MG63 (cell line): ENCODE results near the gene CDC42SE1. TPM values are rescaled to one million over a fixed set of nuclear protein-coding genes. Genes with fewer than 3 reads are reported as not detected.
"Not testable (repeated sequence)": the region's sequence is repeated elsewhere in the genome, so short reads cannot be mapped to it uniquely, and the experiment has no call there.

ENCODE experiments used
- DNase-seq: peaks from one replicate; pipeline ENCODE4 v3.0.0-alpha.2; 2020
- H3K27me3 ChIP-seq: fragments of 250-450 bp; sonication (Bioruptor Pico); 2 replicates; pipeline ENCODE4 v1.5.1; 2020; ENCODE audit warnings: mild to moderate bottlenecking, moderate library complexity
- H3K36me3 ChIP-seq: fragments of 250-450 bp; sonication (Bioruptor Pico); 2 replicates; pipeline ENCODE4 v1.5.1; 2020; ENCODE audit warnings: mild to moderate bottlenecking, moderate library complexity
- H3K4me3 ChIP-seq: fragments of 250-450 bp; sonication (Bioruptor Pico); 2 replicates; pipeline ENCODE4 v1.5.1; 2020; ENCODE audit warnings: mild to moderate bottlenecking, moderate library complexity
- H3K9me3 ChIP-seq: fragments of 250-450 bp; sonication (Bioruptor Pico); 2 replicates; pipeline ENCODE4 v1.5.1; 2020; ENCODE audit warnings: mild to moderate bottlenecking, moderate library complexity
- total RNA-seq: library from RNA; depleted of rRNA; stranded (reverse); fragments of >200 nt; shearing (Covaris generic); gene quantifications from 2 replicates; pipeline ENCODE4 v1.2.3, GENCODE V29; 2014; ENCODE audit warnings: low replicate concordance; rRNA removed

The CDC42SE1 gene, protein sequence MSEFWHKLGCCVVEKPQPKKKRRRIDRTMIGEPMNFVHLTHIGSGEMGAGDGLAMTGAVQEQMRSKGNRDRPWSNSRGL
- total RNA-seq, result 39.9 and 44.1 TPM in 2 replicates

DNA sequence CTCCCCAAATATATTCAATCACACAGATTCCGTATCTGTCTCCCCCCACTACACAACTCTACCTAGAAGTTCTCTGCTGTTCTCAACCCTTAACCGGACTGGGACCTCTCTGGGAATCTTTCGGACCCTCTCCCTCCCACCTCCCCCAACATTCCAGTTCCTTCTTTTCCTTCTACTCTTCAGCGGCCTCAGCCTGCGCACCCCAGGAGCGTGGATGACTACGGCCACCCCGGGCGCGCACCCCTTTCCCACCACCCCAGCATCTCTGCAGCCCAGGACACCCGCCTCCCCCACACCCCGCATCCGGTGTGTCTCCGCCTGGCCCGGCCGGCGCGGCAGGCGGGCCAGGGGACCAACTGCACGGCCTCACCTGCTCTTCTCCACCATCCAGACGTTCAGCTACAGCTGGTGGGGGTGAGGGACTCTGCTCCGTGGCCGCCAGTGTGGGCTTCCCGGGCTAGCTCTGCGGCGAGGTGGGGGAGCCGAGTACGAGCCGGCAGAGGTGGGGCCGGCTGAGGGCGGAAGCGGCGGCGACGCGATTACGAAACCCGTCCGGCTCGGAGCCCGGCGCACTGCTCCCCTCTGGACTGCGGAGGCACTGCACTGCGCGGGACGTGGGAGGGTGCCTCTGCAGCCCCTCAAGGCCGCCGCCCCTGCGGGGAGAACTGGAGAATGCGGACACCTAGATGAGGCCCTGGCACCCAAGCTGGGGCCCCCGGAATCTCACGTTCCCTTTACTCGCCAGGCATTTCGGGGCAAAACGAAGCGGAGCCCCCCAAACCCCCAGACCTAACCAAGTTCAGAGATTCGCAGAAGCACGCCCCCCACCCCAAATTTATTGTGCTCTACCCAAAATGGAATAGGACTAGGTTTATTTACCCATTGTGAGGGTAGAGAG is at the start of gene CDC42SE1:
CDC42SE1 (minus strand) TSS at position 514 of the 898 bp plus-strand sequence. CDS start 3,892 bp downstream, outside the sequence.
- H3K9me3 ChIP-seq, result no peaks in the 10 kb centered on the region
- DNase-seq, result peak; percentile 87
- H3K27me3 ChIP-seq, result no peaks in the 10 kb centered on the region
- peak within 1 kb of the TSS; percentile 98 for H3K4me3 ChIP-seq
- peaks cover 43% of the 10 kb centered on the region for H3K36me3 ChIP-seq

DNA sequence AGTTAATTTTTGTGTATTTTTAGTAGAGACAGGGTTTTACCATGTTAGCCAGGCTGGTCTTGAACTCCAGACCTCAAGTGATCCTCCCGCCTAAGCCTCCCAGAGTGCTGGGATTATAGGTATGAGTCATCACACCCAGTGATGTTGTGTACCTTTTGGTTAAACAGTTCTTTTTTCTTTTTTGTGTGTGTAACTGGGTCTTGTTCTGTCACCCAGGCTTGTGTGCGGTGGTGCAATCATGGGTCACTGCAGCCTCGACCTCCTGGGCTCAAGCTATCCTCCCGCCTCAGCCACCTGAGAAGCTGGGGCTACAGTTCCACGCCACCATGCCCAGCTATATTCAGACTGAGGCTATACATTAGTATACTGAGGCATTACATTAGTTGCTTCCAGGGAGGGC is 48.9 kb upstream of the CDC42SE1 start:
- Histone ChIP-seq H3K36me3 (no peaks in the 10 kb centered on the region), H3K9me3 (no peaks in the 10 kb centered on the region), H3K4me3 (no peak overlapping the region), H3K27me3 (no peaks in the 10 kb centered on the region)
- no peak for DNase-seq

DNA sequence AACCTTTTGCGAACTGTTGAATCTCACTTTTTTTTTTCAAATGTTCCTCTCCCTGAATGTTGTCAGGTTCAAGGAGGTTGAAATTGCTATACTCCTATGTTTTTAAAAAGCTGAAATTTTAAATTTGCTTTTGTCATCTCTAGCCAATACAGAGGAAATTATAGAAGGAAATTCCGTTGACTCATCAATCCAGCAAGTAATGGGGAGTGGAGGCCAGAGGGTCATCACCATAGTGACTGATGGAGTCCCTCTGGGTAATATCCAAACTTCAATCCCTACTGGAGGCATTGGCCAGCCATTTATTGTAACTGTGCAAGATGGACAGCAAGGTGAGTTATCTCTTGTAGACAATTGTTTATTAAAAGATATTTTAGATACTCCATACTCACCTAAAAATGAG is 47.5 kb upstream of the CDC42SE1 start:
- H3K9me3 ChIP-seq, result no peaks in the 10 kb centered on the region
- DNase-seq, result peak; percentile 36
- no peaks in the 10 kb centered on the region for H3K36me3 ChIP-seq
- no peaks in the 10 kb centered on the region for H3K27me3 ChIP-seq
- no peak overlapping the region for H3K4me3 ChIP-seq

DNA sequence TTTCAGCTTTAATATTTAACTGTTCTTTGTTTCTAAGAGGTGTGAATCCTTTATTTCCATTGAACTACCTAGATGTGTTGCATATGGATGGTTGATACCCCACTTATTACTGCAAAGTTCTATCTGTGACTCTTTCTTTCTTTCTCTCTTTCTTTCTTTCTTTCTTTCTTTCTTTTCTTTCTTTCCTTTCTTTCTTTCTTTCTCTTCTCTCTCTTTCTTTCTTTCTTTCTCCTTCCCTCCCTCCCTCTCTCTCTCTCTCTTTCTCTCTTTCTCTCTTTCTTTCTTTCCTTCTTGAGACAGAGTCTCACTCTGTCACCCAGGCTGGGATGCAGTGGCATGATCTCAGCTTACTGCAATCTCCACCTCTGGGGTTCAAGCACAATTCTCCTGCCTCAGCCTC is 45.2 kb upstream of the CDC42SE1 start:
- Histone ChIP-seq H3K36me3 (no peaks in the 10 kb centered on the region), H3K27me3 (no peaks in the 10 kb centered on the region), H3K4me3 (no peak overlapping the region), H3K9me3 (no peaks in the 10 kb centered on the region)
- no peak for DNase-seq

DNA sequence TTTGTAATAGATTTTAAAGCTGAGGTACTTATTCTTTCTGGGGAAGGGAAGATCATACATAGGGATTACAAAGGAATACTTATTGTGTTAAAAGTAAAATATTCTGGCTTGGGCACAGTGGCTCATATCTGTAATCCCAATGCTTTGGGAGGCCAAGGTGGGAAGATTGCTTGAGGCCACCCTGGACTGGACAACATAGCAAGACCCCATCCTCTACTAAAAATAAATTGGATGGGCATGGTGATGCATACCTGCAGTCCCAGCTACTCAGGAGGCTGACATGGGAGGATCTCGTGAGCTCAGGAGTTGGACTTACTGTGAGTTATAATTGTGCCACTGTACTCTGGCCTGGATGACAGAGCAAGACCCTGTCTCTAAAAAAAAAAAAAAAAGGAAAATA is 38.7 kb upstream of the CDC42SE1 start:
- Histone ChIP-seq H3K4me3 (no peak overlapping the region), H3K9me3 (no peaks in the 10 kb centered on the region), H3K36me3 (no peaks in the 10 kb centered on the region), H3K27me3 (no peaks in the 10 kb centered on the region)
- DNase-seq, result no peak

DNA sequence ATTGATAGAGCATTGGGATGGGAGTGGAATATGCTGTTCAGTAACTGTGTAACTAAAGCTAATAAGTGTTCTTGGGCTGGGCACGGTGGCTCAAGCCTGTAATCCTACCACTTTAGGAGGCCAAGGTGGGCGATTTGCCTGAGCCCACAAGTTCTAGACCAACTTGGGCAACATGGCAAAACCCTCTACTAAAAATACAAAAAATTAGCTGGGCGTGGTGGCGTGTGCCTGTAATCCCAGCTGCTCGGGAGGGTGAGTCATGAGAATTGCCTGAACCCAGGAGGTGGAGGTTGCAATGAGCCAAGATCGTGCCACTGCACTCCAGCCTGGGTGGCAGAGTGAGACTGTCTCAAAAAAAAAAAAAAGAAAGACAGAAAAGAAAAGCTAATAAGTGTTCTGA is 38.0 kb upstream of the CDC42SE1 start:
- DNase-seq, result peak; percentile 74
- H3K36me3 ChIP-seq, H3K27me3 ChIP-seq, H3K4me3 ChIP-seq, H3K9me3 ChIP-seq: not testable (repeated sequence)

DNA sequence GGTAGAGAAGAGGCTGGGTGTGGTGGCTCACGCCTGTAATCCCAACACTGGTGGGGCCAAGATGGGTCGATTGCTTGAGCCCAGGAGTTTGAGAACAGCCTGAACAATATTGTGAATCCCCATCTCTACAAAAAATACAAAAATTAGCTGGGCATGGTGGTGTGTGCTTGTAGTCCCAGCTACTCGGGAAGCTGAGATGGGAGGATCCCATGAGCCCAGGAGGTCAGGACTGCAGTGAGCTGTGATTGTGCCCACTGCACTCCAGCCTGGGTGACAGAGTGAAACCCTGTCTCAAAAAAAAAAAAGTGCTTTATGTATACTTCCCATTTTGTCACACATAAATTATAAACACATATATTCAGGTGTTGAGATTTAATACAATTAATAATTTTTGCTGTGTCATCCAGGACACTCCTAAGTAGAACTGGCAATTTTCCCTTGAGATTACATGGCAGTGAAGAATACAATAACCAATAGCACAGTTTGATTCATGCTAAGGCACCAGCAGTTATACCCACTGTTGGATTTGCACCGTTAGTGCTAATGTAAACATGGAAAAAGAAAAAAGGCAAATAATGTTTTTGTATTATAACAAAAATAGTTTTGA is 26.6 kb upstream of the CDC42SE1 start:
- H3K9me3 ChIP-seq, result no peaks in the 10 kb centered on the region; the same call in 1 of the 2 replicates
- H3K36me3 ChIP-seq, result no peaks in the 10 kb centered on the region; the same call in 1 of the 2 replicates
- no peak overlapping the region for H3K4me3 ChIP-seq
- no peaks in the 10 kb centered on the region for H3K27me3 ChIP-seq
- DNase-seq, result no peak

DNA sequence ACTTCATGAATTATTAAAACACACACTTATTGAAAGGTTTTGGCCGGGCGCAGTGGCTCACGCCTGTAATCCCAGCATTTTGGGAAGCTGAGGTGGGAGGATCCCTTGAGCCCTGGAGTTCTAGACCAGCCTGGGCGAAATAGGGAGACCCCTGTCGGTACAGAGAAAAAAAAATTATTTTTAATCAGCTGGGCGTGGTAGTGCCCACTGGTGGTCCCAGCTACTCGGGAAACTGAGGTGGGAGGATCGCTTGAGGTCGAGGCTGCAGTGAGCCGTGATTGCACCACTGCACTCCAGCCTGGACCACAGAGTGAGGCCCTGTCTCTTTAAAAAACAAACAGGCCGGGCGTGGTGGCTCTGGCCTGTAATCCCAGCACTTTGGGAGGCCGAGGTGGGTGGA is 12.8 kb upstream of the CDC42SE1 start:
- Histone ChIP-seq H3K9me3 (no peaks in the 10 kb centered on the region), H3K36me3 (peaks cover 9% of the 10 kb centered on the region; the same call in 1 of the 2 replicates), H3K4me3 (no peak overlapping the region), H3K27me3 (no peaks in the 10 kb centered on the region)
- DNase-seq, result no peak

DNA sequence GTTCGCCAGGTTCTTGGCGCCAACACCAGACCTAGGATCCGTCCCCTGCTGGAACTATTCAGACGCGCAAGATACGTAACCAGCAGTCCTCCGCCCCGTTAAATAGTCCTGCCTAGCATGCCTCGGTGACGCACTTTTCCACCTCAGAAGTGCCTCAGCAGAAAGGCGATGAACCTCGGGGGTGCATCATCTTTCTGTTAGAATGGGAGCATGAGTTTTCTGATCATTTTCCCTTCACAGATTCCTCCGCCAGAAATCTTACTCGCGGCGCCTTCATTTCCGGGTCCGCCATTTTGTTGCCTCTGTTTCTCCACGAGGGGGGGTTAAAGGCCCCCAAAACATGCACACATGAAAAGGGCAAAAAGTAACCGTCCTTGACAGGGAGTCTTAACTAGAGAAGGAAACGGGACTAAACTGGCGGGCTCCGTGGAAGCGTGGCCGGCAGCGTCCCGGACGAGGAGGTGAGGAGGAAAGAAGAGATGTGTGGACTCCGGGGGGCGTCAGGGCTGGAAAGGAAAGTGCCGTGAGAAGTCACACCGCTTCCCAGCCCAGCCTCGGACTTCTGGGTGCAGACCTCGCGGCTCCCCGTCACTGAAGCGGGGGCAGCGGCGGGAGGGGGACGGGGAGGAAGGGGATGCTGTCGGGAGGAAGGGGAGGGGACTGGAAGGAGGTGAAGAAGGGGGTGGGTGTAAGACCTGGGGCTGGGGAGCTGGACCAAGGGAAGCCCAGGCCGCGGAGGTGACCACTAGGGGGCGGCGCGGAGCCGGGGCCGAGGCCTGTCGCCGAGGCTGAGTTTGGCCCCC is 11.3 kb upstream of the CDC42SE1 start, which contains the start of gene GABPB2:
GABPB2 (plus strand) TSS at position 288 of the 803 bp plus-strand sequence. CDS start 17,429 bp downstream, outside the sequence.
- Histone ChIP-seq H3K4me3 (peak within 1 kb of the TSS; percentile 90), H3K36me3 (peaks cover 9% of the 10 kb centered on the region; the same call in 1 of the 2 replicates), H3K9me3 (no peaks in the 10 kb centered on the region), H3K27me3 (no peaks in the 10 kb centered on the region)
- peak; percentile 98 for DNase-seq

DNA sequence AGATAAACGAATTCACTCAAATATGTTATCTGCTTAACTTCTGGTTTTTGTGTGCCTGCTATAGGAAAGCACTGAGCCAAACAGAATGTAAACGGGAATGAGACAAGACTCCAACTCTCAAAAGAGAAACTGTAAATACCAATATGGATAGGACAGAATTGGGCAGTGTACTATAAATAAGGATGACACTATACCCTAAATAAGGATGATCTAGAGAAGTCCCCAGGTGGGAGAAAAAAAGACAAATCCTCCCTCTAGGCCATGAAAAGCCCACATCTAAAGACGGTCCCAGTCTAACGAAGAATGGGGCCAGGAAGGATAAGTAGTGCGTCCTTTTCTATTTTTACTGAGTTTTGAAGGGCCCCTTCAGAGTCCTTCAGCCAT is 9.7 kb upstream of the CDC42SE1 start:
- Histone ChIP-seq H3K36me3 (peaks cover 9% of the 10 kb centered on the region; the same call in 1 of the 2 replicates), H3K27me3 (no peaks in the 10 kb centered on the region), H3K9me3 (no peaks in the 10 kb centered on the region), H3K4me3 (no peak overlapping the region)
- no peak for DNase-seq

DNA sequence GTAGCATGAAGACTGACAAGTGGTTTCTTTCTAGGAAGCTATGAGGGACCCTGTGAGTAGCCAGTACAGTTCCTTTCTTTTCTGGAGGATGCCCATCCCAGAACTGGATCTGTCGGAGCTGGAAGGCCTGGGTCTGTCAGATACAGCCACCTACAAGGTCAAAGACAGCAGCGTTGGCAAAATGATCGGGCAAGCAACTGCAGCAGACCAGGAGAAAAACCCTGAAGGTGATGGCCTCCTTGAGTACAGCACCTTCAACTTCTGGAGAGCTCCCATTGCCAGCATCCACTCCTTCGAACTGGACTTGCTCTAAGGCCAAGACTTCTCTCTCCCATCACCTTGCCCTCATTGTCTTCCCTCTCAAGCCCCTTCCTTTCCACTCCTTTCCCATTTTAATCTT is 7.8 kb upstream of the CDC42SE1 start:
- H3K4me3 ChIP-seq, result no peak overlapping the region
- no peak for DNase-seq
- H3K36me3 ChIP-seq, result peaks cover 9% of the 10 kb centered on the region; the same call in 1 of the 2 replicates
- no peaks in the 10 kb centered on the region for H3K27me3 ChIP-seq
- no peaks in the 10 kb centered on the region for H3K9me3 ChIP-seq

DNA sequence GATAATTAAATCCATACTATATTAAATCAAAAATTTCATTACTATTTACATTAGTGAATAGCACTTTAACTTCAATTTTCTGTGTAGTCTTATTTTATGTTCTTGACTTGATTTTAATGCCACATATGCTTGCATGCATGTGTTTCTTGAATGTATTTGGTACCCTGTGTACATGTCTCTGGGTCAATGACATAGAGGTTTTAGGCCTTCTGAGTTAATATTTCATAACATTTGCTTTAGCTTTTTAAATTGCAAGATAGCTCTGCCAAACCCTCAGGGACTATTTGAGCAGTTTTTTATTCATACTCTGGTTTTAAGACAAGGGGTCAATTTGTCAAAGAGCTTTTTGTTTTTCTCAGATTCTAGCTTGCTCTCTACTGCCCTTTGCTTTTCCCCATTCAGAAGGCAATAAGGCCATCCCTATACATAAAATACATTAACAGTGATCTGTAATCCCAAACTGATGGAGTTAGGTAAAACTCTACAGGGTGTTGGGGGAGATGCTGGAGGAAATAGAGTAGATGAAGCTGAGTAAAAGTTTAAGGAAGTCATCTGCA is 5.7 kb upstream of the CDC42SE1 start:
- Histone ChIP-seq H3K9me3 (no peaks in the 10 kb centered on the region), H3K4me3 (no peak overlapping the region), H3K27me3 (no peaks in the 10 kb centered on the region), H3K36me3 (peaks cover 6% of the 10 kb centered on the region; the same call in 1 of the 2 replicates)
- DNase-seq, result no peak

DNA sequence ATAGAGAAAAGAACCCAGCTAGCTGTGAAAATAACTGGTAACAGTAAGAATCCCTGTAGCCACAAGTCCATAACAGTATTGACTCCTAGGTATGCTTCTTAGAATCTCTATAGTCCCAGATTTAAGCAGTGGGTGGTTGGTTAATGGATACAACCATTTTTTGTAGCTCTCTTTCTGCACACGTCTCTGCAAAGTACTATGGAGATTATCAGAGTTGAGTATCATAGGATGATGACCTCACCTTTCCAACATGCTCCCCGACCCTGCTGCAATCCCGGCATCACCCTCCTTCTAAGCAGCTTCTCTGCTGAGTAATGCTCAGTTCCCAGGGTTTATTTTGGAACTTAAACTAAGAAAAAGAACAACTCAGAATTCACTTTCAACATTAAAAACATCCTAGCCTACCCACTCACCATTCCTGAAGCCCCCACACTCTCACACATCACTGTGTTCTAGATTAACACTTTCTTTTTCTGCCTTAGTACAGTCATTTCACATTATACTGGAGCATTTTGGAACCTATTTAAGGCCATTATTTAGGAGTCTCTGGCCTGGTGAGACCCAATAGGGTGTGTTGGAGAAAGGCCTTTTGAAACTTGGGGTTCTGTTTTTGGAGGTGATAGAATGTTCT is 3.4 kb upstream of the CDC42SE1 start:
- DNase-seq, result peak; percentile 69

DNA sequence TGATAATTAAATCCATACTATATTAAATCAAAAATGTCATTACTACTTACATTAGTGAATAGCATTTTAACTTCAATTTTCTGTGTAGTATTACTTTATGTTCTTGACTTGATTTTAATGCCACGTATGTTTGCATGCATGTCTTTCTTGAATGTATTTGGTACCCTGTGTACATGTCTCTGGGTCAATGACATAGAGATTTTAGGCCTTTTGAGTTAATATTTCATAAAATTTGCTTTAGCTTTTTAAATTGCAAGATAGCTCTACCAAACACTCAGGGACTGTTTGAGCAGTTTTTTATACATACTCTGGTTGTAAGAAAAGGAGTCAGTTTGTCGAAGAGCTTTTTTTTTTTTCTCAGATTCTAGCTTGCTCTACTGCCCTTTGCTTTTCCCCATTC is 2.3 kb upstream of the CDC42SE1 start:
- peaks cover 19% of the 10 kb centered on the region for H3K36me3 ChIP-seq
- DNase-seq, result no peak
- H3K27me3 ChIP-seq, result no peaks in the 10 kb centered on the region
- peak overlapping the region; percentile 98 for H3K4me3 ChIP-seq
- no peaks in the 10 kb centered on the region for H3K9me3 ChIP-seq

More for the DNA sequence above, 3.4 kb upstream of the CDC42SE1 start:
- Histone ChIP-seq H3K27me3 (no peaks in the 10 kb centered on the region), H3K9me3 (no peaks in the 10 kb centered on the region), H3K36me3 (peaks cover 9% of the 10 kb centered on the region), H3K4me3 (no peak overlapping the region)

DNA sequence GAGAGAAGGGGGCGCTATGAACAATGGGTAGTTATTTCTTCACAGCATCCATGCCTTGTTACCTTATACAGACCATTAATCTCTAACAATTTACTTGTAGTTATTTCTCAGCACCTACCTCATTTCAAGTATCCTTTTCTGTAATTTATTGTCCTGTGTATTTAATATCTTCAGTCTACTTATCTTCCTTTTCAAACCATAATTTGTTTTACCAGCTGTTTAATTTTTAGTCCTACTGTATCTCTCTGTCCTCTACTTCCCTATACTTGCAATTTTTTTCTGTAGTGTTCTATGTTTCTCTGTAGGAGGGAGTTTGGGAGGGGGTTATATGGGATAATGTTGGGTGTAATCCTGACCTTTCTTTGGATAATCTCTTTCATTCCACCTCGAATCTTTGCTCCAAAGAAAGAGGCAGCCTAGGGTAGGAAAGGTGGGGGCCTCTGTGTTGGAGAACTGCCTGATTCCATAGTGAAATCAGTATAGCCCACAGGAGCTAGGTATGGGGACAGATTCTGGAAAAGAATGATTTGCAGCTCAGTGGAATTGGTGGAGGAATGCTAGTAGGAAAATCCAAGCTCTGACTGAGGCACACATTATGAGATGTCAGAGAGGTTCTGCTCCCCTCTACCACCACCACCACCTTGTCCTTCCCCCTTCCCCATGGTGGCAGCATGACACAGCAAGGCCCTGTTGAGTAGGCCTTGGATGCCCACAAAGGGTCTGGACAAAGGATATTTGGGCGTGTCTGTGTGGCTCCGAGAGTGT is 1.4 kb upstream of the CDC42SE1 start:
- Histone ChIP-seq H3K4me3 (peak overlapping the region; percentile 98), H3K27me3 (no peaks in the 10 kb centered on the region), H3K9me3 (no peaks in the 10 kb centered on the region), H3K36me3 (peaks cover 28% of the 10 kb centered on the region)
- peak; percentile 14 for DNase-seq
